SK-N-SH (cell line): ENCODE measurements around the gene SLC27A4. TPM values are rescaled to one million over a fixed set of nuclear protein-coding genes. Genes with fewer than 3 reads are reported as not detected.

ENCODE experiments used
- CTCF ChIA-PET: fragments of 300-600, 350-600 bp; formaldehyde crosslinking; extraction: SDS; loops from one replicate; lab custom pipeline; 2021; lab: Yijun Ruan, JAX
- POLR2A ChIA-PET: fragments of 350-600 bp; sonication (Branson Sonifier 250); formaldehyde crosslinking; extraction: SDS; loops from one replicate; lab custom pipeline; 2020; ENCODE audit warnings: antibody characterized with exemption, inconsistent platforms; lab: Yijun Ruan, JAX
- DNase-seq: peaks from one replicate; pipeline ENCODE4 v3.0.0; 2012
- H2AFZ ChIP-seq: fragments of 200-600 bp; sonication (generic); 2 replicates; pipeline ENCODE4 v1.8.1; 2016; ENCODE audit warnings: antibody characterized with exemption, mild to moderate bottlenecking, low read depth
- H3F3A ChIP-seq: fragments of 200-600 bp; sonication (generic); replicated peaks from 2 replicates; pipeline ENCODE3; 2016; ENCODE audit warnings: antibody characterized with exemption, mild to moderate bottlenecking; ENCODE audit not compliant: insufficient read depth
- H3K27ac ChIP-seq, 2 experiments: fragments of 200-500 bp in 1 of 2; fragments of 200-600 bp in 1 of 2; sonication (Bioruptor generic) in 1 of 2; sonication (generic), shearing (Covaris generic) in 1 of 2; 2 replicates each; pipeline versions ENCODE4 v1.5.1 to v1.6.1; 2014 to 2016; ENCODE audit warnings: low read depth in 2 of 2, inconsistent platforms in 1 of 2, low read length in 1 of 2, mild to moderate bottlenecking in 1 of 2, mixed read lengths in 1 of 2
- H3K27me3 ChIP-seq: fragments of 200-600 bp; sonication (generic), shearing (Covaris generic); 2 replicates; pipeline ENCODE4 v1.6.1; 2016; ENCODE audit warnings: mixed run types; ENCODE audit not compliant: insufficient read depth
- H3K36me3 ChIP-seq, 2 experiments: fragments of 200-500 bp in 1 of 2; fragments of 200-600 bp in 1 of 2; sonication (Bioruptor generic) in 1 of 2; sonication (generic) in 1 of 2; replicated peaks in 1 of 2; 2 replicates each; pipeline versions ENCODE3 to v1.5.1; 2014 to 2016; ENCODE audit warnings: low read length in 1 of 2, mild to moderate bottlenecking in 1 of 2; ENCODE audit not compliant: insufficient read depth in 2 of 2, control insufficient read depth in 1 of 2
- H3K4me1 ChIP-seq, 2 experiments: fragments of 200-500 bp in 1 of 2; fragments of 200-600 bp in 1 of 2; sonication (Bioruptor generic) in 1 of 2; sonication (generic), shearing (Covaris generic) in 1 of 2; 2 replicates each; pipeline versions ENCODE4 v1.5.1 to v1.6.1; 2014 to 2016; ENCODE audit warnings: low read depth in 1 of 2, low read length in 1 of 2, mixed run types in 1 of 2; ENCODE audit not compliant: insufficient read depth in 2 of 2, control insufficient read depth in 1 of 2
- H3K4me2 ChIP-seq: fragments of 200-600 bp; sonication (generic), shearing (Covaris generic); 2 replicates; pipeline ENCODE4 v1.6.1; 2017; ENCODE audit warnings: mixed run types
- H3K4me3 ChIP-seq, 2 experiments: fragments of 200-500 bp in 1 of 2; fragments of 200-600 bp in 1 of 2; sonication (Bioruptor generic) in 1 of 2; sonication (generic), shearing (Covaris generic) in 1 of 2; 2 replicates each; pipeline versions ENCODE4 v1.5.1 to v1.8.1; 2014 to 2016; ENCODE audit warnings: low read depth in 2 of 2, inconsistent platforms in 1 of 2, low read length in 1 of 2, mild to moderate bottlenecking in 1 of 2, mixed read lengths in 1 of 2, moderate library complexity in 1 of 2
- H3K79me2 ChIP-seq: fragments of 200-600 bp; sonication (generic); 2 replicates; pipeline ENCODE4 v1.8.1; 2017; ENCODE audit warnings: mild to moderate bottlenecking; ENCODE audit not compliant: insufficient read depth
- H3K9ac ChIP-seq: fragments of 200-600 bp; sonication (generic); 2 replicates; pipeline ENCODE4 v1.6.1; 2017; ENCODE audit warnings: mixed run types
- H3K9me2 ChIP-seq: fragments of 200-600 bp; sonication (generic); 2 replicates; pipeline ENCODE4 v1.6.1; 2017; ENCODE audit warnings: mixed run types
- H3K9me3 ChIP-seq: fragments of 200-600 bp; sonication (generic); 2 replicates; pipeline ENCODE4 v1.6.1; 2017; ENCODE audit warnings: mixed run types, mild to moderate bottlenecking, moderate library complexity
- H4K20me1 ChIP-seq: fragments of 200-600 bp; sonication (generic); 2 replicates; pipeline ENCODE4 v1.6.1; 2017; ENCODE audit warnings: mild to moderate bottlenecking, mixed run types; ENCODE audit not compliant: insufficient read depth
- EP300 ChIP-seq, 2 experiments: IDR thresholded peaks; 2 replicates each; pipeline versions ENCODE4 v1.4.0 to v1.6.1; 2012; ENCODE audit warnings: borderline replicate concordance in 1 of 2, low read depth in 1 of 2, low read length in 1 of 2
- FOSL2 ChIP-seq: IDR thresholded peaks from 2 replicates; pipeline ENCODE4 v1.4.0; 2012; ENCODE audit warnings: low read depth, mild to moderate bottlenecking, moderate library complexity, borderline replicate concordance
- FOXM1 ChIP-seq: IDR thresholded peaks from 2 replicates; pipeline ENCODE4 v1.4.0; 2012; ENCODE audit warnings: low read depth, mild to moderate bottlenecking
- GABPA ChIP-seq: IDR thresholded peaks from 2 replicates; pipeline ENCODE4 v1.4.0; 2012; ENCODE audit warnings: low read depth, mild to moderate bottlenecking
- JUND ChIP-seq: IDR thresholded peaks from 2 replicates; pipeline ENCODE4 v1.4.0; 2012
- MEF2A ChIP-seq: IDR thresholded peaks from 2 replicates; pipeline ENCODE4 v1.4.0; 2012; ENCODE audit warnings: low read depth, borderline replicate concordance
- REST ChIP-seq: IDR thresholded peaks from 2 replicates; pipeline ENCODE4 v1.6.1; 2012; ENCODE audit warnings: mild to moderate bottlenecking, low read depth, low read length, moderate library complexity
- TAF1 ChIP-seq: IDR thresholded peaks from 2 replicates; pipeline ENCODE4 v1.6.1; 2012; ENCODE audit warnings: low read depth, mild to moderate bottlenecking, low read length, moderate library complexity, borderline replicate concordance
- TCF12 ChIP-seq: IDR thresholded peaks from 2 replicates; pipeline ENCODE4 v1.4.0; 2012
- USF1 ChIP-seq: IDR thresholded peaks from 2 replicates; pipeline ENCODE4 v1.4.0; 2012; ENCODE audit warnings: low read depth, borderline replicate concordance
- USF2 ChIP-seq: fragments of 150-350 bp; IDR thresholded peaks from 2 replicates; pipeline ENCODE4 v1.6.1; 2017; ENCODE audit warnings: antibody characterized with exemption, low read length, low read depth, borderline replicate concordance
- YY1 ChIP-seq: IDR thresholded peaks from 2 replicates; pipeline ENCODE4 v1.4.0; 2012; ENCODE audit warnings: low read depth, mild to moderate bottlenecking
- ZBTB33 ChIP-seq: IDR thresholded peaks from 2 replicates; pipeline ENCODE4 v1.4.0; 2012; ENCODE audit warnings: low read depth, borderline replicate concordance
- whole genome bisulfite sequencing: methylation state at CpG from one replicate; pipeline ENCODE4 v1.1.6; 2017; ENCODE audit warnings: low lambda C conversion rate; 5-methylcytosine and 5-hydroxymethylcytosine counted together
- polyA plus RNA-seq, 3 experiments: library from polyadenylated mRNA; depleted of rRNA; stranded (reverse); fragments of >200 nt; gene quantifications; 2 replicates each; pipeline ENCODE4 v1.2.3, GENCODE V29; 2012

SLC27A4 gene
- polyA plus RNA-seq, 1 of the 3 experiments (the other 2 are of a cell fraction) = 24.1 TPM

GRCh38 chr9:128404560-128404959 is 64.2 kb downstream of the SLC27A4 start (continued):
- TF ChIP-seq USF1 = no peak

GRCh38 chr9:128405077-128405779 is 64.9 kb downstream of the SLC27A4 start:
- H3K36me3 ChIP-seq = no peaks in the 10 kb centered on the region
- no peak for DNase-seq
- no peak overlapping the region for H3K4me2 ChIP-seq
- TF ChIP-seq JUND (no peak), TAF1 (no peak), FOSL2 (no peak), USF2 (no peak), YY1 (no peak), FOXM1 (no peak), ZBTB33 (no peak), GABPA (no peak), REST (no peak), EP300 (IDR thresholded peaks at IDR 0.05; ENCODE audit: borderline replicate concordance in 1 of 2, low read depth in 1 of 2, low read length in 1 of 2) (no peak), MEF2A (no peak), TCF12 (no peak)
- TF ChIP-seq, all 33 proteins: peak for 0
- no peaks in the 10 kb centered on the region for H3K79me2 ChIP-seq
- H2AFZ ChIP-seq = no peak overlapping the region
- 86% methylated on average over 19 of the region's 20 CpGs for WGBS
- H3K9ac ChIP-seq = no peak overlapping the region
- H3K4me3 ChIP-seq = no peak overlapping the region
- H3K27ac ChIP-seq = no peak overlapping the region
- no peaks in the 10 kb centered on the region for H3K4me1 ChIP-seq
- no peaks in the 10 kb centered on the region for H3F3A ChIP-seq
- H3K9me2 ChIP-seq = no peaks in the 10 kb centered on the region
- H3K9me3 ChIP-seq = no peaks in the 10 kb centered on the region
- no peaks in the 10 kb centered on the region for H3K27me3 ChIP-seq
- H4K20me1 ChIP-seq = no peaks in the 10 kb centered on the region
- POLR2A ChIA-PET = no interaction called here
- CTCF ChIA-PET = interaction anchor here (0.7 to 1.1 kb wide), 3 partner anchors 15 to 202 kb away, joined by 3 to 4 read pairs (median 3); partner anchors contain the start of genes CERCAM and DNM1
